Endothelial cell (in vitro differentiated cells): ENCODE results near the gene OTOF. TPM values are rescaled to one million over a fixed set of nuclear protein-coding genes. Genes with fewer than 3 reads are reported as not detected.

Source experiments
- DNase-seq: peaks from one replicate; pipeline ENCODE4 v3.0.0; 2021; ENCODE audit warnings: low spot score
- H3K27ac Mint-ChIP-seq: one replicate; pipeline ENCODE4 v1.8.0; 2021; ENCODE audit warnings: mixed read lengths, inconsistent platforms; ENCODE audit not compliant: unreplicated experiment
- H3K27me3 Mint-ChIP-seq: one replicate; pipeline ENCODE4 v1.8.0; 2021; ENCODE audit warnings: mild to moderate bottlenecking, moderate library complexity, mixed read lengths, inconsistent platforms; ENCODE audit not compliant: unreplicated experiment
- H3K36me3 Mint-ChIP-seq: one replicate; pipeline ENCODE4 v1.8.0; 2021; ENCODE audit warnings: mild to moderate bottlenecking, low read depth, mixed read lengths, inconsistent platforms; ENCODE audit not compliant: unreplicated experiment
- H3K4me1 Mint-ChIP-seq: one replicate; pipeline ENCODE4 v1.8.0; 2021; ENCODE audit warnings: mild to moderate bottlenecking, mixed read lengths, inconsistent platforms; ENCODE audit not compliant: unreplicated experiment
- H3K4me3 Mint-ChIP-seq: one replicate; pipeline ENCODE4 v1.8.0; 2021; ENCODE audit warnings: mild to moderate bottlenecking, mixed read lengths, inconsistent platforms; ENCODE audit not compliant: unreplicated experiment
- H3K9me3 Mint-ChIP-seq: one replicate; pipeline ENCODE4 v1.8.0; 2021; ENCODE audit warnings: mixed read lengths, inconsistent platforms; ENCODE audit not compliant: unreplicated experiment
- total RNA-seq: library from RNA; stranded (reverse); fragmentation: NEBNext Ultra II Directional; extraction: Animal tissue kit (Norgen Biotek cat#: 25700); gene quantifications from one replicate; pipeline ENCODE4 v1.2.1, GENCODE V29; 2021; ENCODE audit not compliant: unreplicated experiment
- TF ChIP-seq, protein P1 (sequence below): fragments of 200-600 bp; sonication (generic); IDR thresholded peaks from one replicate; pipeline ENCODE4 v1.5.0; 2021; ENCODE audit warnings: antibody characterized with exemption; ENCODE audit not compliant: unreplicated experiment

The OTOF gene
- total RNA-seq, 1 donor from 2014 or later = 0.13 TPM

DNA sequence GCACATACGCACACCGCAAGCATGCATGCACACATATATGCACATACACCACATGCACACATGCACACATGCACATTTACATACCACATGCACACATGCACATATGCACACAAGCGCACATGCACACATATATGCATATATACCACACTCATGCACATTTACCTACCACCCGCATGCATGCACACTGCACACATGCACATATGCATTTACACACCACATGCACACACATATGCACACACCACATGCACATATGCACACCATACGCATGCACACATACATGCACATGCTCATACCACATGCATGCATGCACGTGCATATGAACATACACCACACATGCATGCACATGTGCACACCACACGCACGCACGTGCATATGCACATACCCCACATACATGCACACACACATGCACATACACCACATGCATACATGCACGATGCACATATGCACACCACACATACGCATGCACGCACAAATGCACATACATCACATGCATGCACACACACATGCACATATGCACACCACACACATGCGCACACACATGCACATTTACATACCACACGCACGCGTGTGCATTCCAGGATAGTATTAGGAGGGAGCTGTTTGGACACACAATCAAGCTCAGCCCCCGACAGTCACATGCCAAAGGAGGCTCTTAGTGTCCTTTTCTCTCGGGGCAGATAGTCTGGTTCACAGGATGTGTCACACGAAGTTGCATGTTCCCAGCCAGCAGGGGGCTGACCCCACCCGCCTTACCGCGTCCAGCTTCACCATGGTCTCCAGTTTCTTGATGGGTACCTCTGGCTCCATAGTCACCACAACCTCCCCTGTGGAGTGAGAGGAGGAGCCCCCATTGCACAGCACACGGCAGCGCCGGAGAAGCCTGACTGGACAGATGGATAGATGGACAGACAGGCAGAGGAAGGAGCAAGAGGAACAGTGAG, 5.9 kb downstream of the OTOF start:
- peak overlapping the region; percentile 72 for H3K27ac Mint-ChIP-seq
- TF ChIP-seq, protein P1, sequence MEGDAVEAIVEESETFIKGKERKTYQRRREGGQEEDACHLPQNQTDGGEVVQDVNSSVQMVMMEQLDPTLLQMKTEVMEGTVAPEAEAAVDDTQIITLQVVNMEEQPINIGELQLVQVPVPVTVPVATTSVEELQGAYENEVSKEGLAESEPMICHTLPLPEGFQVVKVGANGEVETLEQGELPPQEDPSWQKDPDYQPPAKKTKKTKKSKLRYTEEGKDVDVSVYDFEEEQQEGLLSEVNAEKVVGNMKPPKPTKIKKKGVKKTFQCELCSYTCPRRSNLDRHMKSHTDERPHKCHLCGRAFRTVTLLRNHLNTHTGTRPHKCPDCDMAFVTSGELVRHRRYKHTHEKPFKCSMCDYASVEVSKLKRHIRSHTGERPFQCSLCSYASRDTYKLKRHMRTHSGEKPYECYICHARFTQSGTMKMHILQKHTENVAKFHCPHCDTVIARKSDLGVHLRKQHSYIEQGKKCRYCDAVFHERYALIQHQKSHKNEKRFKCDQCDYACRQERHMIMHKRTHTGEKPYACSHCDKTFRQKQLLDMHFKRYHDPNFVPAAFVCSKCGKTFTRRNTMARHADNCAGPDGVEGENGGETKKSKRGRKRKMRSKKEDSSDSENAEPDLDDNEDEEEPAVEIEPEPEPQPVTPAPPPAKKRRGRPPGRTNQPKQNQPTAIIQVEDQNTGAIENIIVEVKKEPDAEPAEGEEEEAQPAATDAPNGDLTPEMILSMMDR = peak; percentile 36
- H3K4me3 Mint-ChIP-seq = peak overlapping the region; percentile 25
- no peaks in the 10 kb centered on the region for H3K36me3 Mint-ChIP-seq
- H3K4me1 Mint-ChIP-seq = peaks cover 9% of the 10 kb centered on the region
- H3K27me3 Mint-ChIP-seq = peaks cover 8% of the 10 kb centered on the region
- no peaks in the 10 kb centered on the region for H3K9me3 Mint-ChIP-seq
- DNase-seq = no peak

DNA sequence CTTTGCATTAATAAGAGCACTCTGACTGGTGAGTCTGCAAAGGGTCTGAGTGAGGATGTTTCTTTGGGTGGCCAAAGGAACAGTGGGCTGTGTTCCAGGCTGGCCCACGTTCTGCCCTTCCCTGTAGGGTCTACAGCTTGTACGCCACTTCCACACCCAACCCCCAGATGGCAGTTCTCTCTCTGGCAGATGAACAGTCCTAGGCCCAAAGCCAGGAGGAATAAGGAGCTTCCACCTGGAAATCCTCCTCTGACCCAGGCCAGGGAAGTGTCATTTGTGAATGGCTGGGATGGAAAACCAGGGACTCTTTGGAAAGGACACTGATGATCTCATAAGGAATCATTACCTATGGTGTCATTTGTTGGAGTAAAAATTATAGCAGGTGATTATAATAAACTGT, 6.6 kb downstream of the OTOF start:
- peaks cover 9% of the 10 kb centered on the region for H3K4me1 Mint-ChIP-seq
- DNase-seq = peak; percentile 41
- H3K36me3 Mint-ChIP-seq = no peaks in the 10 kb centered on the region
- H3K27me3 Mint-ChIP-seq = peaks cover 8% of the 10 kb centered on the region
- H3K9me3 Mint-ChIP-seq = no peaks in the 10 kb centered on the region
- no peak overlapping the region for H3K27ac Mint-ChIP-seq
- TF ChIP-seq, protein P1 = no peak
- H3K4me3 Mint-ChIP-seq = no peak overlapping the region

DNA sequence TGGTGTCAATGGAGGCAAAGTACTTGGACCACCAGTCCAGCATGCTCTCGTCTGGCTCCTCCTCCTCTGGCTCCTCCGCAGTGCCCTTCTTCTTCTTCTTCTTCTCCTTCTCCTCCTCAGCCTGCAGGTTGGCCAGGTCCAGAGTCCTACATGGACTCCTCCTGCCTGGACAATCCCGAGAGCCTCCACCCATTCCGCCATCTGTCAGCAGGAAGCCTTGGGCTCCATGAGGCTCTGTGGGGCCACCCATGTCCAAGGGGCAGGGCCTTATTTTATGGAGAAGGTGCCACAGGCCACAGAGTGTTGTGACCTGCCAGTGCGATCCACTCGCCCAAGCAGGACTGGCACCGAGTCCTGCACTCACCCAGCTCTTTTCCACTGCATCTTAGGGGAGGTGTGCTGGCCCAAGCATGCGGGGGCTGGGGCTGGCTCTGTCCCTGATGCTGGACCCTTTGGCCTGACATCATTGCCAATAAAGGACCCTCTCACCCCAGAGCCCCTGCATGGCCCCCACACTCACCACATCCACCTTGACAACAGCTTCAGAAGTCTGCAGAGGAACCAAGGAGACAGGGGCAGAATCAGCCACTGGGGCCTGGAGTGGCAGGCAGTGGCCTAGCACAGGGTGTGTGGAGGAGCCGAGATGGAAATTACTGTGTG, 7.2 kb downstream of the OTOF start:
- Mint-ChIP-seq H3K4me3 (no peak overlapping the region), H3K36me3 (no peaks in the 10 kb centered on the region), H3K9me3 (no peaks in the 10 kb centered on the region), H3K27ac (no peak overlapping the region), H3K4me1 (peaks cover 9% of the 10 kb centered on the region), H3K27me3 (peaks cover 8% of the 10 kb centered on the region)
- TF ChIP-seq, protein P1 = no peak
- DNase-seq = no peak

DNA sequence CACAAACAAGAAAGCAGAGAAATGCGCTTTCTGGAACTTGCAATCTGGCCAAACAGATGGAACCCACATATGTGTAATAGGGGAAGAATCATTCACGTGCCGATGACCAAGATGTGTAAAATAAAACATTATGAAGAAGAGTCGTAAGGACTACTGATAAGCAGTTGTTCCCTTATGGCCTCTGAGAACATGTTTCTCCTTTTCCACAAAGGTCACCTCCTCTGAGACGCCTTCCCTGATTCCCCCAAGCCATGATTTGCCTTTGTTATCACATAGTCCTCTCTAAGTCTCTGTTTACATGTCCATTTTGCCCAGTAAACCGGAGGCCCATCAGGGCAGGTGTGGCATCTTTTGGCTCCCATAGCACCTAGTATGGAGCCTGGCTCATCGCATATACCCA, 8.0 kb downstream of the OTOF start:
- no peak for DNase-seq
- peaks cover 9% of the 10 kb centered on the region for H3K4me1 Mint-ChIP-seq
- H3K9me3 Mint-ChIP-seq = no peaks in the 10 kb centered on the region
- no peaks in the 10 kb centered on the region for H3K36me3 Mint-ChIP-seq
- TF ChIP-seq, protein P1 = no peak
- H3K27ac Mint-ChIP-seq = no peak overlapping the region
- H3K27me3 Mint-ChIP-seq = peaks cover 11% of the 10 kb centered on the region
- no peak overlapping the region for H3K4me3 Mint-ChIP-seq
